Lower leg skin (tissue), 4 donors: ENCODE measurements around the gene MYO5A. TPM values are rescaled to one million over a fixed set of nuclear protein-coding genes. Genes with fewer than 3 reads are reported as not detected.

Source experiments
- DNase-seq, 2 donors: peaks; one replicate each; pipeline ENCODE4 v3.0.0-alpha.2; 2019; ENCODE audit warnings: low spot score in 2 of 2
- H3K4me3 ChIP-seq: fragments of 200-600 bp; sonication (generic); 2 replicates; pipeline ENCODE4 v1.5.1; 2017; ENCODE audit warnings: mild to moderate bottlenecking, low read depth; ENCODE audit not compliant: poor library complexity, severe bottlenecking
- POLR2A ChIP-seq, 2 donors: fragments of 450-650 bp; IDR thresholded peaks; one replicate each; pipeline ENCODE4 v1.6.1; 2016 to 2017; ENCODE audit warnings: antibody characterized with exemption in 2 of 2, mild to moderate bottlenecking in 1 of 2, moderate library complexity in 1 of 2
- WGBS, 2 donors: methylation state at CpG; one replicate each; pipeline ENCODE4 v1.1.5; 2018; 5-methylcytosine and 5-hydroxymethylcytosine counted together
- intact Hi-C: fragments of 100-400 bp; cut with DNase I; formaldehyde crosslinking; loops from one replicate; pipeline ENCODE4 v1.15.0; 2023; ENCODE audit warnings: low total_unique reads
- total RNA-seq, 4 donors: library from RNA; depleted of rRNA; stranded (reverse); fragments of >200 nt; gene quantifications; one replicate each; pipeline ENCODE4 v1.1.0, GENCODE V29; 2016
- TF ChIP-seq, protein P1 (sequence below), 3 donors: fragments of 450-650 bp; IDR thresholded peaks; one replicate each; pipeline ENCODE4 v1.5.1; 2016; ENCODE audit warnings: antibody characterized with exemption in 3 of 3, mild to moderate bottlenecking in 3 of 3, moderate library complexity in 2 of 3

MYO5A gene
- total RNA-seq, 4 donors from 2014 or later = 28.0 to 45.1 (median 37.8) TPM

DNA sequence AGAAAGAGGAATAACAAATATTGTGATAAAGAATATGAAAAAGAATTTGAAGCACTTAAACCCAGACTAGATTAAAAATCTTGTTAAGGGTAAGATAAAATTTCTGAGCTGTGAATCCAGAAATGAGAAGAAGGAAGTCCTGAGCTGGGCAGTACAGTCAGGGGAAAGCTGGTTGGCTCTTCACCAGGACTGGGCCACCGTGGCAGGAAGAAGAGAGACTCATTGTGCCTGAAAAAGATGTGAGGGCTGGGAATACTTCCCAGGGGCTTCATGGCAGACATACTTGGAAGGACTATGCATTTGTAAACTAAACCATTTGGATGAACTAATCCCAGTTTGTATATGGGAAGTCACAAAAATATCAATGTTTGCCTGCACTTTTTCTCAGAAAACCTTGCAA is 204.6 kb downstream of the MYO5A start:
- WGBS, 2 donors = 36 to 46% methylated on average over 1 of the region's 1 CpG
- no peak overlapping the region for H3K4me3 ChIP-seq
- TF ChIP-seq, protein P1, sequence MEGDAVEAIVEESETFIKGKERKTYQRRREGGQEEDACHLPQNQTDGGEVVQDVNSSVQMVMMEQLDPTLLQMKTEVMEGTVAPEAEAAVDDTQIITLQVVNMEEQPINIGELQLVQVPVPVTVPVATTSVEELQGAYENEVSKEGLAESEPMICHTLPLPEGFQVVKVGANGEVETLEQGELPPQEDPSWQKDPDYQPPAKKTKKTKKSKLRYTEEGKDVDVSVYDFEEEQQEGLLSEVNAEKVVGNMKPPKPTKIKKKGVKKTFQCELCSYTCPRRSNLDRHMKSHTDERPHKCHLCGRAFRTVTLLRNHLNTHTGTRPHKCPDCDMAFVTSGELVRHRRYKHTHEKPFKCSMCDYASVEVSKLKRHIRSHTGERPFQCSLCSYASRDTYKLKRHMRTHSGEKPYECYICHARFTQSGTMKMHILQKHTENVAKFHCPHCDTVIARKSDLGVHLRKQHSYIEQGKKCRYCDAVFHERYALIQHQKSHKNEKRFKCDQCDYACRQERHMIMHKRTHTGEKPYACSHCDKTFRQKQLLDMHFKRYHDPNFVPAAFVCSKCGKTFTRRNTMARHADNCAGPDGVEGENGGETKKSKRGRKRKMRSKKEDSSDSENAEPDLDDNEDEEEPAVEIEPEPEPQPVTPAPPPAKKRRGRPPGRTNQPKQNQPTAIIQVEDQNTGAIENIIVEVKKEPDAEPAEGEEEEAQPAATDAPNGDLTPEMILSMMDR (IDR thresholded peaks at IDR 0.05) = no peak
- no peak for TF ChIP-seq POLR2A (IDR thresholded peaks at IDR 0.05)
- intact Hi-C loops = no loop called here
- no peak for DNase-seq

DNA sequence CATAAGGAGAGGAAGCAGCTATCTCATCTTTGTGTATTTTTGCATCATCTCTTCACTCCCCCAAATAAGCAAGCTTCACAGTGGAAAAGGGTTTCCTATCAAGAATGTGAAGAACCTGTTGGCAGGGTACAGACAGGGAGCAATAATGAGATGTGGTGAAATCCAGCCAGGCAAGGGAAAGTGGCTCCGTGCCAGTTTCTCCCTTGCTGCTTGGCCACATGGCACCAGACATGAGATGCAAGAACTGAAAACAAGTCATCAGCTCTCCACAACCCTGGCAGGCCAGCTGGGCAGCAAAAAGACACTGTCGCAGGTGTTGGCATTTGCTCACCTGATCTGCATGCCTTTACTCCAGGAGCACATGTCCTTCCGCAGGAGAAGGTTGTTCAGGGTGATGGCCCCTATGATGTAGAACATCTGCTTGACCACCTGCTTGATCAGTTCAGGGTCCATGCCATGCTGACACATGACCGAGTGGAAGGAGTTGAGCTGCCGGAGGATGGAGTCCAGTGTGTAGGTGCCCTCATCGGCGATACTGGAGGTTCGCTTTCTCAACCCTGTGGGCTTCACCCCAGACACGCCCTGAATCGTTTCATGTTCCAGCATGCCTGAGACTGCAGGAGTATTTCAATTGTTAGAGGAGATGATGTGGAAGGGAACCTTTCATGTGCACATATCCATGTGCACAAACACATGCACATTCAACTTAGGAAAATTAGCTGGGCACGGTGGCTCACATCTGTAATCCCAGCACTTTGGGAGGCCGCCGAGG is 209.8 kb downstream of the MYO5A start:
- WGBS, 2 donors = 90 to 91% methylated on average over 11 to 13 of the region's 13 CpGs
- intact Hi-C loops = no loop called here
- DNase-seq = no peak
- TF ChIP-seq POLR2A (IDR thresholded peaks at IDR 0.05) = no peak
- TF ChIP-seq, protein P1 (IDR thresholded peaks at IDR 0.05) = no peak
- no peak overlapping the region for H3K4me3 ChIP-seq

DNA sequence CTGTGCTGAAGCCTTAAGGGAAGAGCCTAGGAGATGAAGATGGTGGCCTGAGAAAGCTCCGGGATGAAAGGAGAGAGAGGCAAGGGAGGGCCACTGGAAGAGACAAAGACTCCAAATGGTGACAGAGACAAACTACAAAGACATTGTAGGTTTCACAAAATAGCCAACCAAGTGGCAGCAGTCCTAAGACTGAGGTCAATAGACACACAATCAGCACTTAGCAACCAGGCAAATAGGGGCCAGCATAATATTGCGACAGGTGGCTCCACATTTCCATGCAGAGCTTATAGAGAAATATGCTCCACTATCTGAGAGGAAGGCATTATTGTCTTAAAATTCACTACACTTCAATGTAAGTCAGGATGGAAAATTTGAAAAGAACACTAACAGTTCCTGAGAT is 211.0 kb downstream of the MYO5A start:
- no peak for TF ChIP-seq POLR2A (IDR thresholded peaks at IDR 0.05)
- TF ChIP-seq, protein P1 (IDR thresholded peaks at IDR 0.05) = no peak
- no peak overlapping the region for H3K4me3 ChIP-seq
- intact Hi-C loops = no loop called here
- DNase-seq = no peak
- WGBS, 2 donors = 97 to 98% methylated on average over 2 of the region's 2 CpGs

DNA sequence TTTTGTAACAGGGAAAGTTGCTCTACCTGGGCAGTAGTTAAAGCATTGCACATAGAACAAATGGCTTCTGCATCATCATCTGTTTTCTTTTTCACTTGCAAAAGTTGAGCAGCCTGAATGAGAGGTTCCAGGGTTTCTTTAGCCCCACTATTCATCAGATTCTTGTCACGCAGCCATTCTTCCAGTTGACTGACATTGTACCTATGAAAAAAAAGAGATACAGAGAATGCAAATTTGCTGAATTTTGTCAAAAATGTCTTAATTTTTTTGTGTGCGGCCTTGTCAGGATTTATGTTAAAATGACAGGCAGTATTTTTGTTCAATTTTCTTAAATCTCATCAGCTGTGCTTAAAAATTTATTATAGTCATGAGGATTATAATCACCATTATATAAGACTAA is 211.7 kb downstream of the MYO5A start:
- 99 to 100% methylated on average over 2 of the region's 2 CpGs for WGBS, 2 donors
- TF ChIP-seq, protein P1 (IDR thresholded peaks at IDR 0.05) = no peak
- TF ChIP-seq POLR2A (IDR thresholded peaks at IDR 0.05) = no peak
- intact Hi-C loops = no loop called here
- DNase-seq = no peak
- no peak overlapping the region for H3K4me3 ChIP-seq

DNA sequence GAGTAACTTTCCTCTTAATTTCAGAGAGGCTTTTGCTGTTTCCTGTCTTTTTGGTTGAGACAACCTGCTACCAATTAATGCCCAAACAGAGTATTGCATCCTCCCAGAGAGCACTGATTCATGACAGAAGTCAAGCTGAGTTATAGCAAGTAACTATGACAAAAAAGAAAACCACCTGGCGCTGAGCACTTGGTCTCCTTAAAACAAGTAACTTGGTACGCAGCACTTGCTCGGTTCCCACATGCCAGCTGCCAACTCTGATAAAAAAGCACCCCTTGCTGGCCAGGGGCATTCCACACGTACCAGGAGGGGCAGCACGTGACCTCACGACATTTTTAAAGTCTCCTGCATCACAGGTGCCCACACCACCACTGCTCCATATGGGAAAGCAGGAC is 219.5 kb downstream of the MYO5A start:
- TF ChIP-seq, protein P1 (IDR thresholded peaks at IDR 0.05) = no peak
- no peak for TF ChIP-seq POLR2A (IDR thresholded peaks at IDR 0.05)
- 81 to 89% methylated on average over 6 of the region's 6 CpGs for WGBS, 2 donors
- no peak for DNase-seq
- intact Hi-C loops = no loop called here
- H3K4me3 ChIP-seq = no peak overlapping the region
